Stomach (tissue), 4 donors: ENCODE data around the gene ARID3A.

Experiments used
- EP300 ChIP-seq: sonication (generic); formaldehyde crosslinking; IDR thresholded peaks from one replicate; pipeline ENCODE4 v1.6.1; 2017; ENCODE audit warnings: antibody characterized with exemption
- POLR2A ChIP-seq, 4 donors: fragments of 450-650 bp; IDR thresholded peaks; one replicate each; pipeline ENCODE4 v1.6.1; 2016; ENCODE audit warnings: antibody characterized with exemption in 4 of 4, control low read depth in 2 of 4, mild to moderate bottlenecking in 1 of 4, moderate library complexity in 1 of 4
- POLR2AphosphoS5 ChIP-seq, 3 donors: sonication (generic); formaldehyde crosslinking; IDR thresholded peaks; one replicate each; pipeline ENCODE4 v1.6.1; 2016; ENCODE audit warnings: antibody characterized with exemption in 3 of 3
- TF ChIP-seq, protein P1 (sequence below), 7 experiments: fragments of 450-650 bp in 4 of 7; fragments of 200-600 bp in 3 of 7; sonication (generic) in 3 of 7; IDR thresholded peaks; one replicate each; pipeline ENCODE4 v1.5.1; 2016 to 2019; ENCODE audit warnings: antibody characterized with exemption in 7 of 7, control low read depth in 2 of 7, mild to moderate bottlenecking in 1 of 7

DNA sequence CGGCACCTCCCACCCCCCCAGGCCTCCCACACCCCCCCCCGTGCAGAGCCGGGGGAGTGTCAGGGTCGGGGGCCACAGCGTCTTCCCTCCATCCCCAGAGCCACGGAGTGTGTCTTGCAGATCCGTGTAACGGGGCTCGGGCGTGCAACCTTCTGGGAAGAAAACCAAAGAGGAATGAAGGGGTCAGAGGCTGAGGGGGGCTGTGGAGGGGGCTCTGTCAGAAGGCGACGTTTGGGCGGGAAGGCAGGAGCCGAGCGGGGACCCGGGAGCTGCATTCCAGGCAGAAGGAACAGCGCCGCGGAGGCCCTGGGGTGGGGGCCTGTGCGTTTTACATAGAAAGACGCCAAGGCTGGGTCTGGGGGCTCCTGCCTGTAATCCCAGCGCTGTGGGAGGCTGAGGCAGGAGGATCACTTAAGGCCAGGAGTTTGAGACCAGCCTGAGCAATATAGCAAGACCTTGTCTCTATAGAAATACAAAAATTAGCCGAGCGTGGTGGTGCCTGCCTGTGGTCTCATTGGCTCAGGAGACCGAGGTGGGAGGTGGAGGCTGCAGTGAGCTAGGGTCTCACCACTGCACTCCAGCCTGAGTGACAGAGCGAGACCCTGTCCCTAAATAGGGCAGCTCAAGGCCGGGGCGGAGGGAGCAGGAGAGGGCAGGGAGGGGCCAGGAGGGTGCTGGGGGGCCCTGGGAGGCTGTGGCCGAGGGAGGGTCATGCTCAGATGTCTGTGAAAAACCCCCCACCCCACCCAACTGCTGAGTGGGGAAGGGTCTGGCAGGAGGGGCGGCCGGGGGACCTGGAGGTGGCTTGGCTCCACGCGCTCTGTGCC is 27.8 kb downstream of the ARID3A start:
- TF ChIP-seq, protein P1, sequence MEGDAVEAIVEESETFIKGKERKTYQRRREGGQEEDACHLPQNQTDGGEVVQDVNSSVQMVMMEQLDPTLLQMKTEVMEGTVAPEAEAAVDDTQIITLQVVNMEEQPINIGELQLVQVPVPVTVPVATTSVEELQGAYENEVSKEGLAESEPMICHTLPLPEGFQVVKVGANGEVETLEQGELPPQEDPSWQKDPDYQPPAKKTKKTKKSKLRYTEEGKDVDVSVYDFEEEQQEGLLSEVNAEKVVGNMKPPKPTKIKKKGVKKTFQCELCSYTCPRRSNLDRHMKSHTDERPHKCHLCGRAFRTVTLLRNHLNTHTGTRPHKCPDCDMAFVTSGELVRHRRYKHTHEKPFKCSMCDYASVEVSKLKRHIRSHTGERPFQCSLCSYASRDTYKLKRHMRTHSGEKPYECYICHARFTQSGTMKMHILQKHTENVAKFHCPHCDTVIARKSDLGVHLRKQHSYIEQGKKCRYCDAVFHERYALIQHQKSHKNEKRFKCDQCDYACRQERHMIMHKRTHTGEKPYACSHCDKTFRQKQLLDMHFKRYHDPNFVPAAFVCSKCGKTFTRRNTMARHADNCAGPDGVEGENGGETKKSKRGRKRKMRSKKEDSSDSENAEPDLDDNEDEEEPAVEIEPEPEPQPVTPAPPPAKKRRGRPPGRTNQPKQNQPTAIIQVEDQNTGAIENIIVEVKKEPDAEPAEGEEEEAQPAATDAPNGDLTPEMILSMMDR (IDR thresholded peaks at IDR 0.05) = no peak
- TF ChIP-seq POLR2A (IDR thresholded peaks at IDR 0.05) = no peak
- TF ChIP-seq EP300 = no peak
- no peak for TF ChIP-seq POLR2AphosphoS5 (IDR thresholded peaks at IDR 0.05)
